Adipocyte (in vitro differentiated cells): ENCODE measurements around the gene IFI44L.
A peak's percentile ranks its signal among the peaks of the same experiment; 100 is the strongest.

ENCODE experiments used
- DNase-seq: peaks from one replicate; pipeline ENCODE4 v3.0.0-alpha.2; 2015; ENCODE audit warnings: low read depth
- H3K27me3 ChIP-seq: replicated peaks from 2 replicates; pipeline ENCODE4 v1.7.0; 2013; ENCODE audit warnings: mild to moderate bottlenecking, low read length, moderate library complexity; ENCODE audit not compliant: control insufficient read depth, insufficient read depth
- H3K36me3 ChIP-seq: 2 replicates; pipeline ENCODE4 v1.7.0; 2013; ENCODE audit warnings: low read length, mild to moderate bottlenecking, moderate library complexity; ENCODE audit not compliant: control insufficient read depth, insufficient read depth, severe bottlenecking
- H3K4me1 ChIP-seq: 2 replicates; pipeline ENCODE4 v1.7.0; 2013; ENCODE audit warnings: mild to moderate bottlenecking, low read length, moderate library complexity; ENCODE audit not compliant: control insufficient read depth, insufficient read depth
- H3K4me3 ChIP-seq: 2 replicates; pipeline ENCODE4 v1.7.0; 2013; ENCODE audit warnings: mild to moderate bottlenecking, low read length, moderate library complexity
- H3K9ac ChIP-seq: 2 replicates; pipeline ENCODE4 v1.7.0; 2013; ENCODE audit warnings: mild to moderate bottlenecking, low read length, moderate library complexity
- H3K9me3 ChIP-seq: 2 replicates; pipeline ENCODE4 v1.7.0; 2013; ENCODE audit warnings: mild to moderate bottlenecking, low read length, moderate library complexity; ENCODE audit not compliant: control insufficient read depth

The IFI44L gene

DNA sequence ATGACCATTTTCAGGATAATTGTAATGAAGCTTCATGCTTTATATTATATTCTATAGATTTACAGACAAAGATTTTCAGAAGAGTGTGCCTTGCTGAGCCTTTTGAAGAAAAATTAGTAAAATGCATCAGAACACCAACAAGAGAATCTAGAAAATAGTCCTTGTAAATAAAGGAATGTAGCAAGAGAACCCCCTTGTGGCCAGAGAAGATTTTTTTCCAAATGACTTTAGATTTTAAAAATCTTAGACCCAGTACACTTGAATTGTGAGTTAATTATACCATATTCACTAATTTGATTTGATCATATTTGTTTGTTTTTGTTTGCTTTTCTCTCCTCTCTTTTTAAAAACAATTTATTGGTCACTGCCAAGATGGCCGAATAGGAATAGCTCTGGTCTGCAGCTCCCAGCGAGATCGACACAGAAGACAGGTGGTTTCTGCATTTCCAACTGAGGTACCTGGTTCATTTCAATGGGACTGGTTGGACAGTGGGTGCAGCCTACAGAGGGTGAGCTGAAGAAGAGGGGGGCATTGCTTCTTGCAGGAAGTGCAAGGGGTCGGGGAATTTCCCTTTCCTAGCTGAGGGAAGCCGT, 12.8 kb upstream of the IFI44L start:
- Histone ChIP-seq H3K36me3 (no peaks in the 10 kb centered on the region), H3K9me3 (no peaks in the 10 kb centered on the region), H3K4me3 (no peak overlapping the region), H3K4me1 (peaks cover 15% of the 10 kb centered on the region), H3K27me3 (no peaks in the 10 kb centered on the region), H3K9ac (peak overlapping the region; percentile 7)
- peak; percentile 78 for DNase-seq

DNA sequence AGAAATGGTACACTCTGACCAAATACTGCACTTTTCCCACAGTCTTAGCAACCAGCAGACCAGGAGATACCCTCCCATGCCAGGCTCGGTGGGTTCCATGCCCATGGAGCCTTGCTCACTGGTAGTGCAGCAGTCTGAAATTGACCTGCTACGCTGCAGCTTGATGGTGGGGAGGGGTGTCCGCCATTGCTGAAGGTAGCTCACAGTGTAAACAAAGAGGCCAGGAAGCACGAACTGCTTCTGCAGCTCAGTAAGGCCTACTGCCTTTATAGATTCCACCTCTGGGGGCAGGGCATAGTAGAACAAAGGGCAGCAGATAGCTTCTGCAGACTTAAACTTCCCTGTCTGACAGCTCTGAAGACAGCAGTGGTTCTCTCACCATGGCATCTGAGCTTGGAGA, 12.3 kb upstream of the IFI44L start:
- no peak for DNase-seq
- no peaks in the 10 kb centered on the region for H3K36me3 ChIP-seq

GRCh38 chr1:78617615-78618026, 2.6 kb upstream of the IFI44L start:
- H3K36me3 ChIP-seq, result no peaks in the 10 kb centered on the region
- peaks cover 20% of the 10 kb centered on the region for H3K4me1 ChIP-seq
- no peak overlapping the region for H3K4me3 ChIP-seq
- H3K9me3 ChIP-seq, result no peaks in the 10 kb centered on the region
- DNase-seq, result peak; percentile 97
- no peaks in the 10 kb centered on the region for H3K27me3 ChIP-seq
- H3K9ac ChIP-seq, result no peak overlapping the region

More for the DNA sequence above, 12.3 kb upstream of the IFI44L start:
- Histone ChIP-seq H3K9me3 (no peaks in the 10 kb centered on the region), H3K4me3 (no peak overlapping the region), H3K4me1 (peaks cover 15% of the 10 kb centered on the region), H3K9ac (no peak overlapping the region), H3K27me3 (no peaks in the 10 kb centered on the region)

DNA sequence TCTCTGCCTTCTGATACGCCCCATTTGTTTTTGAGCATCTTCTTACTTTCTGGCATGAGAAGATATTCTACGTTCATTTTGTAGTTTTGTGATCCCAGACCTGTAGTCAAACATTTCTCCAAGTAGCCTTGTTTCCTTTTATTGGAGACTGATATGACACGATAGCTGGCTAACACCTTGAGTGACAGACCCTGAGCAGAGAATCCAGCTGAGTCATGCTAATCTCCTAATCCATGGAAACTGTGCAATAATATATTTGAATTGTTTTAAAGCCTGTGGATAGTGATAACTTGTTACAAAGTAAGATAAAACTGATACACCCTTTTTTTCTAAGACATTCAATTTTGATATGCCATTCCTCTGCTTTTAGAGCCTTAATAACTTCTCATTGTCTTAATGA, 1.2 kb upstream of the IFI44L start:
- H3K27me3 ChIP-seq, result no peaks in the 10 kb centered on the region
- peak overlapping the region; percentile 73 for H3K9ac ChIP-seq
- H3K36me3 ChIP-seq, result no peaks in the 10 kb centered on the region
- peaks cover 20% of the 10 kb centered on the region for H3K4me1 ChIP-seq
- H3K4me3 ChIP-seq, result peak overlapping the region; percentile 81
- no peaks in the 10 kb centered on the region for H3K9me3 ChIP-seq
- DNase-seq, result peak; percentile 27

GRCh38 chr1:78619446-78619802, 824 bp upstream of the IFI44L start:
- peak overlapping the region; percentile 73 for H3K9ac ChIP-seq
- peak; percentile 45 for DNase-seq
- H3K36me3 ChIP-seq, result no peaks in the 10 kb centered on the region
- H3K4me3 ChIP-seq, result peak overlapping the region; percentile 81
- H3K27me3 ChIP-seq, result no peaks in the 10 kb centered on the region
- H3K4me1 ChIP-seq, result peaks cover 20% of the 10 kb centered on the region
- no peaks in the 10 kb centered on the region for H3K9me3 ChIP-seq

GRCh38 chr1:78620666-78621065, 418 bp downstream of the IFI44L start:
- Histone ChIP-seq H3K9me3 (no peaks in the 10 kb centered on the region), H3K36me3 (no peaks in the 10 kb centered on the region), H3K9ac (peak overlapping the region; percentile 73), H3K27me3 (no peaks in the 10 kb centered on the region), H3K4me1 (peaks cover 20% of the 10 kb centered on the region), H3K4me3 (peak overlapping the region; percentile 81)
- no peak for DNase-seq

- no peak for DNase-seq
- Histone ChIP-seq H3K9ac (no peak overlapping the region), H3K4me1 (peaks cover 20% of the 10 kb centered on the region), H3K36me3 (no peaks in the 10 kb centered on the region), H3K9me3 (no peaks in the 10 kb centered on the region), H3K27me3 (no peaks in the 10 kb centered on the region), H3K4me3 (no peak overlapping the region)
These were observed 2.3 kb downstream of the IFI44L start for GRCh38 chr1:78622548-78622947.

GRCh38 chr1:78624035-78624434, 3.8 kb downstream of the IFI44L start:
- H3K36me3 ChIP-seq, result no peaks in the 10 kb centered on the region
- DNase-seq, result no peak

DNA sequence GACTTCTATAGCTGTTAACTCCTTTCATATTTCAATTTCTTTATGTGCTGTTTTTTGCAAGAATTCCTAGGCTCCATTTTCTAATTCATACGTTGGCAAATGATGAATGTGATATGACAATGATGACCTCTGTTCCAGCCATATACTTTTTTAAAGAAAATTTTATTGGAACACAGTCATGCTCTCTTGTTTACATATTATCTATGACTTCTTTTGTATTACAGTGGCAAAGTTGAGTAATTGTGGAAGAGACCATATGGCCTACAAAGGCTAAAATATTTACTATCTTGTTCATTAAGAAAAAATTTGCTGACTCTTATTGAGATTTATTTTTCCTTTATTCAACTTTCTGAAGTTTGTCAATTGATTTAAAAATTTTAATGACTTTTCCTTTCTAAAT, 7.1 kb downstream of the IFI44L start:
- DNase-seq, result peak; percentile 7
- Histone ChIP-seq H3K36me3 (no peaks in the 10 kb centered on the region), H3K4me3 (no peak overlapping the region), H3K9me3 (no peaks in the 10 kb centered on the region), H3K9ac (no peak overlapping the region), H3K27me3 (no peaks in the 10 kb centered on the region), H3K4me1 (peaks cover 6% of the 10 kb centered on the region)

More at GRCh38 chr1:78624035-78624434, 3.8 kb downstream of the IFI44L start:
- H3K4me3 ChIP-seq, result no peak overlapping the region
- H3K9ac ChIP-seq, result no peak overlapping the region
- H3K4me1 ChIP-seq, result peaks cover 20% of the 10 kb centered on the region
- H3K27me3 ChIP-seq, result no peaks in the 10 kb centered on the region
- no peaks in the 10 kb centered on the region for H3K9me3 ChIP-seq

- no peak for DNase-seq
- Histone ChIP-seq H3K4me1 (peaks cover 6% of the 10 kb centered on the region), H3K4me3 (no peak overlapping the region), H3K9me3 (no peaks in the 10 kb centered on the region), H3K36me3 (no peaks in the 10 kb centered on the region), H3K9ac (no peak overlapping the region), H3K27me3 (no peaks in the 10 kb centered on the region)
These were observed 10.4 kb downstream of the IFI44L start for GRCh38 chr1:78630600-78630999.

DNA sequence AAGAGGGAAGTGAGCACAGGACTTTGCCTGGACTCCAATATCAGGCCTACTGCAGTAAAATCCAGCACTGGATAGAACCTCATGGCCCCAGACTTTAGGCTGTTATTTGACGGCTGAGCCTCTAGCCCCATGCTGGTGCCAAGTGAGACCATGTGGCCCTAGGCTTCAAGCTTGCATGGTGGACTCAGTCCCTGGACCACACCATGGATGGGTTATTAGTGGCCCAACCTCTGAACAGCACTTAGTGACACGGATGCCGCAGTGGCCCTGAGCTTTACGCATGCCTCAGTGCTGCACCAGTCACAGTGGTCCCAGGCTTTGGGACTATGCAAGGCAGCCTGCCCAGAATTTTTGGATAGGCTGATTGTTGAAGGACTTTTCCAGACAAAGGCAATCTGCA, 13.0 kb downstream of the IFI44L start:
- no peaks in the 10 kb centered on the region for H3K36me3 ChIP-seq
- DNase-seq, result no peak
- H3K9me3 ChIP-seq, result no peaks in the 10 kb centered on the region
- peaks cover 6% of the 10 kb centered on the region for H3K4me1 ChIP-seq
- H3K9ac ChIP-seq, result no peak overlapping the region
- H3K4me3 ChIP-seq, result no peak overlapping the region
- H3K27me3 ChIP-seq, result no peaks in the 10 kb centered on the region

GRCh38 chr1:78640462-78640861, 20.2 kb downstream of the IFI44L start:
- Histone ChIP-seq H3K4me3 (no peak overlapping the region), H3K4me1 (no peaks in the 10 kb centered on the region), H3K9ac (no peak overlapping the region), H3K36me3 (no peaks in the 10 kb centered on the region), H3K27me3 (no peaks in the 10 kb centered on the region), H3K9me3 (no peaks in the 10 kb centered on the region)
- no peak for DNase-seq
